ENCODE data around the gene BEST4. TPM values are rescaled to one million over a fixed set of nuclear protein-coding genes. Genes with fewer than 3 reads are reported as not detected.

The BEST4 gene
- 1 to 10 TPM in 1 of 2 donors, under 1 TPM in 1; 0.40 to 1.3 TPM for total RNA-seq
- polyA plus RNA-seq (ENCODE audit: insufficient read length in 2 of 2) = 1 to 10 TPM; 2.8 to 4.0 TPM
- long read RNA-seq, donor 1 = 0 reads
- long read RNA-seq, donor 2 = 0 reads
- long read RNA-seq, donor 3 = 0 reads
- long read RNA-seq, donor 4 = 0 reads

DNA sequence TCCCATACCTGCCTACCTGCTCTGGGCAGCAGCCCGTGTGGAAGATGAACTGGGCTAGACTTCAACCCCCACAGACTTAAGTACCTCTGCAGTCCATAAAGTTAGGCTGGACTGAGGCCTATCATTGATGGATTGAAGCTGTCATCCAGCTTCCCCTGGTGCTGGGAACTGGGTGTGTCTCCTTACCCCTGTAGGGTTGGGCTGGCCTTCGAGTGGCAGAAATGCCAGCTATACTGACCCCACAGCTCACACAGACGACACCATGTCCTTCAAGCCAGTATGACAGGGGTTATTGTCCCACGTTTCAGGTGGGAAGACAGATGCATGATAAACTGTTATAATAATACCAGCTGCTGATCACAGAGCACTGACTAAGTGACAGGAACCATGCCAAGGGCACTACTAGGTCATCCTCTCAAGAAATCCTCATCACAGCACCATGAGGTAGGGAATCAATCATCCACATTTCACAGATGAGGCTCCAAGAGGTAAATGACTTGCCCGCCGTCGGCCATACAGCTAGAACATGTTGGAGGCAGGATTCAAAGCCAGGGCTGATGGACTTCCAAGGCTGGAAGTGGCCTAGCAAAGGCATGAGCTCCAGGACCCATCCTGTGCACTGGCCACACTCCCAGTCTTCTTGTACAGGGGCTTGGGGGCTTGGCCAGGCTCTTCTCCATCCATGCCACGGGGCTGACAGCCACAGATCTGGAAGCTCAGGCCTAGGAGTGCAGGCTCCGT is at the start of gene BEST4:
BEST4 (minus strand) TSS at position 51 of the 741 bp plus-strand sequence. CDS start 465 bp downstream, outside the sequence.
- H3K27ac ChIP-seq (ENCODE audit: low read depth, low read length) = no peak within 1 kb of the TSS
- DNase-seq (ENCODE audit: low read depth in 4 of 6, low spot score in 6 of 6) = no peak
- WGBS (ENCODE audit: insufficient coverage) = 79% methylated on average over 7 of the region's 9 CpGs
- H3K36me3 ChIP-seq (ENCODE audit: control insufficient read depth, insufficient read depth, low read length) = no peaks in the 10 kb centered on the region
- peaks cover 32% of the 10 kb centered on the region for H3K4me1 ChIP-seq (ENCODE audit: control insufficient read depth, insufficient read depth, low read length)
- no peak within 1 kb of the TSS for H3K4me3 ChIP-seq (ENCODE audit: low read depth, low read length)
- no peaks in the 10 kb centered on the region for H3K9me3 ChIP-seq (ENCODE audit: control insufficient read depth, insufficient read depth, low read length)
- no peaks in the 10 kb centered on the region for H3K27me3 ChIP-seq (ENCODE audit: control insufficient read depth, insufficient read depth, low read length)

DNA sequence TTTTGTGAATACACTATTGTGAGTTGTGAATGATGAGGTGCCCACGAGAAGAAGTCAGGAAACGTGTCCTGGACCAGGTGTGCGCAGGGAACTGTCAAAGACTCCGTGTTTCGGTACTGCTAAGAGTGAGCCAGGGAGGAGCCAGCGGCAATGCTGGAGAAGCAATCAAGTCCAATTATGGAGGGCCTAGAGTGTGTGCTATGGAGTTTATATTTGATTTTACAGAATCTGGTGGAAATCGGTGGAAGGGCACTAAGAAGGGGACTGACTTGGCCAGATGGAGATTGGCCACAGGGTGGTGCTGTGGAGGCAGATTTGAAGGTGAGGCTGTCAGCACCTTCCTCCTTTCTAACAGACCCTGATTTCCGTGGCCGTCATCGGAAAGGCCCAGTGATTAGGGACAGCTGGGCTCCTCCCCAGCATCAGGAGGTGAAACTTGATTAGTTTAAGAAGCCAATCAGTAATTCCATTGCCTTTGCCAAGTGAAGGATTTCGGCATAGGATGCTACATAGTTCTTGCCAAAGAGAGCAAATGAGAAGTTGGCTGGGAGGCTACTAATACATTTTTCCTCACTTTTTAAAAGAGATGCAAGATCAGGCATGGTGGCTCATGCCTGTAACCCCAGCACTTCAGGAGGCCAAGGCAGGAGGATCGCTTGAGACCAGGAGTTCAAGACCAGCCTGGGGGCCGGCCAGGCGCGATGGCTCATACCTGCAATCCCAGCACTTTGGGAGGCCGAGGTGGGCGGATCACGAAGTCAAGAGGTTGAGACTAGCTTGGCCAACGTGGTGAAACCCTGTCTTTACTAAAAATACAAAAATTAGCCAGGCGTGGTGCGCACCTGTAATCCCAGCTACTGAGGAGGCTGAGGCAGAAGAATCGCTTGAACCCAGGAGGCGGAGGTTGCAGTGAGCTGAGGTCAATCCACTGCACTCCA is 48.0 kb upstream of the BEST4 start:
- 79% methylated on average over 19 of the region's 23 CpGs for WGBS (ENCODE audit: insufficient coverage)
- H3K9me3 ChIP-seq (ENCODE audit: control insufficient read depth, insufficient read depth, low read length) = no peaks in the 10 kb centered on the region
- no peak overlapping the region for H3K27ac ChIP-seq (ENCODE audit: low read depth, low read length)
- H3K36me3 ChIP-seq (ENCODE audit: control insufficient read depth, insufficient read depth, low read length) = peaks cover 63% of the 10 kb centered on the region
- peak in 5 of 6 donors; percentile 56 to 94 (median 70) for DNase-seq (ENCODE audit: low read depth in 4 of 6, low spot score in 6 of 6)
- no peaks in the 10 kb centered on the region for H3K27me3 ChIP-seq (ENCODE audit: control insufficient read depth, insufficient read depth, low read length)
- no peak overlapping the region for H3K4me3 ChIP-seq (ENCODE audit: low read depth, low read length)
- H3K4me1 ChIP-seq (ENCODE audit: control insufficient read depth, insufficient read depth, low read length) = peaks cover 7% of the 10 kb centered on the region

DNA sequence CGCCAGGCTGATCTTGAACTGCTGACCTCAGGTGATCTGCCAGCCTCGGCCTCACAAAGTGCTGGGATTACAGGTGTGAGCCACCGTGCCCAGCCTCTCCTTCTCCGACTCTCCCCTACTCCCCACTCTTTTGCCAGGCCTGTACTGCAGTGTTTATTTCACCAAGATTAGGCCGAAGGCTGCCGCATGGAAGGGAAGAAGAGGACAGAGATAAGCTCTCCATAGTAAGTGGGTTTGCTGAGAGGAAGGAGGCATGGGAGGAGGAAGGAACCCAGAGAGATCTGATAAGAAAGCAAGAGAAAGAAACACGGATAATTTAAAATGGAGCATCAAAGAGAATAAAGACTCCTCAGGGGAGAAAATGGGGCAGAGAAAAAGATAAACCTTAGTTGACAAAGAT is 46.4 kb upstream of the BEST4 start:
- no peak for DNase-seq (ENCODE audit: low read depth in 4 of 6, low spot score in 6 of 6)
- WGBS (ENCODE audit: insufficient coverage) = 77% methylated on average over 3 of the region's 7 CpGs
- peaks cover 67% of the 10 kb centered on the region for H3K36me3 ChIP-seq (ENCODE audit: control insufficient read depth, insufficient read depth, low read length)
- H3K27me3 ChIP-seq (ENCODE audit: control insufficient read depth, insufficient read depth, low read length) = no peaks in the 10 kb centered on the region
- no peak overlapping the region for H3K4me3 ChIP-seq (ENCODE audit: low read depth, low read length)
- H3K9me3 ChIP-seq (ENCODE audit: control insufficient read depth, insufficient read depth, low read length) = no peaks in the 10 kb centered on the region
- H3K27ac ChIP-seq (ENCODE audit: low read depth, low read length) = no peak overlapping the region
- peaks cover 15% of the 10 kb centered on the region for H3K4me1 ChIP-seq (ENCODE audit: control insufficient read depth, insufficient read depth, low read length)

DNA sequence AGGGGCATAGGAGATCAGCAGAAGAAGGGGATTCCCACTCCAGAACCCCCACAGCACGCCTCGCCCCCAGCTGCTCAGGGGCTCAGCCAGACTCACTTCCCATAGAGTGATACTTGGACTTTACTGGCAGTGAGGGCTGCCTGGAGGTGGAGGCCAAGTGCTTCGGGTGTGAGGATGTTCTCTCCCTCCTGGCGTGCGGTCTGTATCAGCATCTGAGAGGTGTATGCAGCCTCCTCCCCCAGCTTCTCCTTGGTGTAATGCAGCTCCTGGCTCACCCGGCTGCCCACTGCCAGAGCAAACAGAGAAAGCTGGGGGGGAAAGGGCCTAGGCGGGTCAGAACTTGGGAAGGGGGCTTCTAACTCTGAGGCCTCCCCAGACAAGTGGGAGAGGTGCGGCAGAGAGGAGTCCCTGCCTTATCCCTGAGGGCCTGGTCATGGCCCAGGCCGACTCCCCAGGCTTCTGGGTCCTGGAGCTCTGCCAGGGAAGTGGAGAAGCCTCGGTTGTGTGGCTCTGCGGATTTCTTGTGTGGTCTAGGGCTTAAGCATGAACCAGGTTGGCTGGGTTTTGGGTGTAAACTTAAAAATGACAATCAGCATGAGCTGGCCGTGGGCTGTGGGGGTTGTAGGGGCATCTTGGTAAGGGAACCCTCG is 44.2 kb upstream of the BEST4 start:
- DNase-seq (ENCODE audit: low read depth in 4 of 6, low spot score in 6 of 6) = no peak
- peaks cover 74% of the 10 kb centered on the region for H3K36me3 ChIP-seq (ENCODE audit: control insufficient read depth, insufficient read depth, low read length)
- no peaks in the 10 kb centered on the region for H3K27me3 ChIP-seq (ENCODE audit: control insufficient read depth, insufficient read depth, low read length)
- H3K9me3 ChIP-seq (ENCODE audit: control insufficient read depth, insufficient read depth, low read length) = no peaks in the 10 kb centered on the region
- no peak overlapping the region for H3K4me3 ChIP-seq (ENCODE audit: low read depth, low read length)
- peaks cover 15% of the 10 kb centered on the region for H3K4me1 ChIP-seq (ENCODE audit: control insufficient read depth, insufficient read depth, low read length)
- 62% methylated on average over 8 of the region's 13 CpGs for WGBS (ENCODE audit: insufficient coverage)
- H3K27ac ChIP-seq (ENCODE audit: low read depth, low read length) = no peak overlapping the region

DNA sequence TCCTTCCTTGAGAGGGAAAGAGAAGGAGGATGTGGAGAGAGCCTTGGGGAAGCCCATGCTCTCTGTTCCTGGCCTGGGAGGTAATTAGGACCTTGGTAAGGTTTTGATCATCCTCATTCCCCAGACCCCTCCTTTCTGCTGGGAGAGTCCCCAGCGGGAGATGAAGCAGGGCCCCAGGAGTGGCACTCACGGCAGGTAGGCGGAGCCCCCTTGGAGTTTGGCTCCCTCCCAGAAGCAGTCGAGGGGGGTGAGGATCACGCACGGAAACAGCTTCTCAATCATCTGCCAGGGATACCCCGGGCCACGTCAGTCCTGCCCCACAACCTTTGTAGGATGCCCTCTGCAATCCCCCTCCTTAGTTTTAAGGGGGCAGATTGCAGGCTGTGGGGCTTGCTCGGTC is 43.5 kb upstream of the BEST4 start:
- WGBS (ENCODE audit: insufficient coverage) = 36% methylated on average over 4 of the region's 9 CpGs
- Histone ChIP-seq H3K9me3 (ENCODE audit: control insufficient read depth, insufficient read depth, low read length) (no peaks in the 10 kb centered on the region), H3K27me3 (ENCODE audit: control insufficient read depth, insufficient read depth, low read length) (no peaks in the 10 kb centered on the region), H3K4me1 (ENCODE audit: control insufficient read depth, insufficient read depth, low read length) (peaks cover 15% of the 10 kb centered on the region), H3K4me3 (ENCODE audit: low read depth, low read length) (no peak overlapping the region), H3K36me3 (ENCODE audit: control insufficient read depth, insufficient read depth, low read length) (peaks cover 79% of the 10 kb centered on the region), H3K27ac (ENCODE audit: low read depth, low read length) (no peak overlapping the region)
- no peak for DNase-seq (ENCODE audit: low read depth in 4 of 6, low spot score in 6 of 6)

DNA sequence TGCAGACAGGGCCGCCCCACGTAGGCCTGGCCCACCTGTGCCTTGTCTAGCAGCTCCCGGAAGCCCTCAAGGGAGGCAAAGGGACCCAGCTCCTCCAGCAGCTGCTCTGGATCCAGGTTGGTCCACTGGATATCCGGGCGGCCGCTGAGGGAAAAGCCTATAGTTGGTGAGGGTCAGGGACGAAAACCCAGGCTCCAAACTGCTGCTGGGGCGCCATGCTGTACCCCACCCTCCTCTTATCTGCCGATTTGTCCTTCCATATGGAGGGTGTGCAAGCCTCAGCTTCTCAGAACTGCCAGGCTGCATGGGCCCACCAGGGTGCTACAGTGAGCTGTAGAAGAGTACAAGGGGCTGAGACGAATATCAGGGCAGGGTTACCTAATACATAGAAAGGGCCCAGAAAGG is 42.9 kb upstream of the BEST4 start:
- H3K27ac ChIP-seq (ENCODE audit: low read depth, low read length) = no peak overlapping the region
- WGBS (ENCODE audit: insufficient coverage) = 85% methylated on average over 5 of the region's 10 CpGs
- H3K9me3 ChIP-seq (ENCODE audit: control insufficient read depth, insufficient read depth, low read length) = no peaks in the 10 kb centered on the region
- peaks cover 12% of the 10 kb centered on the region for H3K4me1 ChIP-seq (ENCODE audit: control insufficient read depth, insufficient read depth, low read length)
- no peak for DNase-seq (ENCODE audit: low read depth in 4 of 6, low spot score in 6 of 6)
- H3K36me3 ChIP-seq (ENCODE audit: control insufficient read depth, insufficient read depth, low read length) = peaks cover 81% of the 10 kb centered on the region
- no peak overlapping the region for H3K4me3 ChIP-seq (ENCODE audit: low read depth, low read length)
- no peaks in the 10 kb centered on the region for H3K27me3 ChIP-seq (ENCODE audit: control insufficient read depth, insufficient read depth, low read length)

DNA sequence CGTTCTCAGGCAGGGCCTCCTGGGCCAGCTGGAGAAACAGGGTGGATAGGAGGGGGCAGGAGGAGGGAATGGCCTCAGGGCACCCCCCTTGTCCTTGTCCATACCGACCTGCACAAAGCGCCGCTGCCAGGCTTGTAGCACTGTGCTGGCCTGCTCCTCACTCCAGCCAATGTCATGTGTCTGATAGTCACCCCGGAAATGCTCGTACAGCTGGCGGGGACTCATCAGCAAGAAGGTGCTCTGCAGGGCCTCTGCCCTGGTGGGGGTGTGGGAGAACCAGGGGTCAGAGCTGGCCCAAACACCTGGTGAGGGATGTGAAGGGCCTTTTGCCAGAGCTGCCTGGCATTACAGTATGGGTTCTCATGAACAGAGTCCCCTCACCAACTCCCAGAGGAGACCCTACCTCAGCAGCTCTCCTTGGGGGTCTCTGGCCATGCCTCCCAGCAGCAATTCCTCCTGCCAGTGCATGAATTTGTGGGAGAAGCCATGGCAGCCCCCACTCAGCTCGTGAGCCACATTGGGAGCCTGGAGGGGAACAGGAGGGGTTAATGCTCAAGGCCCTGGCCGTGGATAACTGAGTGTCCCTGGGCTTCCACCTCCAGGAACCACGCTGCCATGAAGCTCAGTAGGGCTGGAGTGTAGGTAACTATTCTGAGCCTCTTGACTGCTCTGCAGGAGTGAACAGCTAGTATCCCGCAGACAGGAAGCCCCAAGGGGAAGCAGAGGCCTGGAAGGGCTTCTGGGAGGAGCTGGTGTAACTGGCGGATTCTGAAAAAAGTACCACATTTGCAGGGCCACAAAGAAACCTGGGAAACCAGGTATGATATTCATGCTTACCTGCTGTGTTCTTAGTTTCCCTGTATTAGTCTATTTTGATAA is 41.8 kb upstream of the BEST4 start:
- Histone ChIP-seq H3K9me3 (ENCODE audit: control insufficient read depth, insufficient read depth, low read length) (no peaks in the 10 kb centered on the region), H3K4me1 (ENCODE audit: control insufficient read depth, insufficient read depth, low read length) (peaks cover 9% of the 10 kb centered on the region), H3K27ac (ENCODE audit: low read depth, low read length) (no peak overlapping the region), H3K27me3 (ENCODE audit: control insufficient read depth, insufficient read depth, low read length) (no peaks in the 10 kb centered on the region), H3K36me3 (ENCODE audit: control insufficient read depth, insufficient read depth, low read length) (peaks cover 81% of the 10 kb centered on the region), H3K4me3 (ENCODE audit: low read depth, low read length) (no peak overlapping the region)
- 81% methylated on average over 12 of the region's 12 CpGs for WGBS (ENCODE audit: insufficient coverage)
- no peak for DNase-seq (ENCODE audit: low read depth in 4 of 6, low spot score in 6 of 6)

DNA sequence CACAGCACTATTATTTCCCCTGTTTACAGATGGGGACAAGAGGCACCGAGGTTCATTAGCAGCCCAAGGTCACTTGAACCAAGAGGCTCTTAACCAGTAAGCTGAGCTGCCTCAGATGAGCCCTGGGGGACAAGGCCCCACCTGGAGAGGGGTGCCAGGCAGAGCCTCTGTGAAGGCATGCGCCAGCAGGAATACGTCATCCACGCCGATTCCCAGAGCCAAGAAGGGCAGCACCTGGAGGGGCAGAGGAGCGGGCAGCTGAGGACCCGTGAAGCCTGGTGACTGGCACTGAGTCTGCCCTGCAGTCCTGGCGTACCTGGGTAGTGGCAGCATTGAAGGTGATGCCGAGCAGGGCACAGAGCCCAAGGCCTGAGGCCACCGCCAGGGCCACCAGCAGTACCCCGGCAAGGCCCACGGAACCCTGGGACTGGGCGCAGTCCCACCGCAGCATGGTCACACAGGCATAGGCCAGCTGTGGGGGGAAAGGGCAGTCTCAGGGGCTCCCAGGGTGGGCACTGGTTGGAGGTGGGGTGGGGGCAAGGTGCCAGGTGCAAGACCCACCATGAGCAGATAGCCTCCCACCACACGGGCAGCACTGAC is 41.0 kb upstream of the BEST4 start:
- WGBS (ENCODE audit: insufficient coverage) = 94% methylated on average over 15 of the region's 15 CpGs
- Histone ChIP-seq H3K4me3 (ENCODE audit: low read depth, low read length) (no peak overlapping the region), H3K4me1 (ENCODE audit: control insufficient read depth, insufficient read depth, low read length) (peaks cover 9% of the 10 kb centered on the region), H3K27ac (ENCODE audit: low read depth, low read length) (no peak overlapping the region), H3K9me3 (ENCODE audit: control insufficient read depth, insufficient read depth, low read length) (no peaks in the 10 kb centered on the region), H3K36me3 (ENCODE audit: control insufficient read depth, insufficient read depth, low read length) (peaks cover 80% of the 10 kb centered on the region), H3K27me3 (ENCODE audit: control insufficient read depth, insufficient read depth, low read length) (no peaks in the 10 kb centered on the region)
- DNase-seq (ENCODE audit: low read depth in 4 of 6, low spot score in 6 of 6) = no peak
